ENCODE data around the gene IFNGR1.

GRCh38 chr6:137213331-137213740 is 5.8 kb downstream of the IFNGR1 start:
- no peak for TF ChIP-seq CTCF (conservative IDR thresholded peaks at IDR 0.05)
- no peak for TF ChIP-seq EZH2 (IDR thresholded peaks at IDR 0.05; ENCODE audit: low read depth)

Data from PC-9 (cell line).